Measurements from ENCODE around the gene GPR15LG. TPM values are rescaled to one million over a fixed set of nuclear protein-coding genes. Genes with fewer than 3 reads are reported as not detected.

GPR15LG gene
- total RNA-seq, 1 experiment from 2014 or later: not detected

GRCh38 chr10:84139126-84140035 is 34.2 kb upstream of the GPR15LG start, which contains the start of gene GHITM:
Gene GHITM (plus strand): TSS chr10:84139509. CDS start chr10:84141501, 1,992 bp downstream.
- no TSS peak for BruUV-seq (replicated peaks)
- Mint-ChIP-seq H3K9me3 (ENCODE audit: unreplicated experiment) (peaks cover 8% of the 10 kb centered on the region), H3K4me3 (ENCODE audit: unreplicated experiment) (peak within 1 kb of the TSS; percentile 92), H3K27me3 (ENCODE audit: insufficient read depth, unreplicated experiment) (no peaks in the 10 kb centered on the region), H3K36me3 (ENCODE audit: insufficient read depth, unreplicated experiment) (peaks cover 41% of the 10 kb centered on the region), H3K4me1 (ENCODE audit: low read depth, unreplicated experiment) (peaks cover 36% of the 10 kb centered on the region), H3K27ac (ENCODE audit: unreplicated experiment) (peak within 1 kb of the TSS; percentile 98)
- Histone ChIP-seq H3K4me3 (ENCODE audit: low read depth, low read length) (peak within 1 kb of the TSS; percentile 89), H3K4me1 (peaks cover 26% of the 10 kb centered on the region), H3K9me3 (no peaks in the 10 kb centered on the region), H3K36me3 (ENCODE audit: control insufficient read depth, insufficient read depth, low read length) (no peaks in the 10 kb centered on the region; the same call in 1 of the 2 replicates), H3K27me3 (replicated peaks; ENCODE audit: control insufficient read depth, insufficient read depth, low read length) (no peaks in the 10 kb centered on the region)
- CTCF ChIA-PET: no interaction called here
- TF ChIP-seq CTCF (IDR thresholded peaks at IDR 0.05; ENCODE audit: insufficient read depth in 1 of 2, low read depth in 1 of 2, low read length in 1 of 2, severe bottlenecking in 1 of 2, unreplicated experiment in 1 of 2): peak; percentile 49 to 51
- DNase-seq: peak; percentile 98 to 99
- POLR2A ChIA-PET: interaction anchor here (0.6 kb wide), 1 partner anchor 113 kb away, joined by 7 read pairs; no protein-coding TSS in a partner anchor
- intact Hi-C loops (cut with micrococcal nuclease; ENCODE audit: unreplicated experiment): no loop called here

- peak in 1 of 2 experiments; percentile 3 for TF ChIP-seq CTCF (IDR thresholded peaks at IDR 0.05; ENCODE audit: insufficient read depth in 1 of 2, low read depth in 1 of 2, low read length in 1 of 2, severe bottlenecking in 1 of 2, unreplicated experiment in 1 of 2)
- Histone ChIP-seq H3K36me3 (ENCODE audit: control insufficient read depth, insufficient read depth, low read length) (no peaks in the 10 kb centered on the region; the same call in 1 of the 2 replicates), H3K9me3 (no peaks in the 10 kb centered on the region), H3K4me3 (ENCODE audit: low read depth, low read length) (peak overlapping the region; percentile 89), H3K4me1 (peaks cover 26% of the 10 kb centered on the region), H3K27me3 (replicated peaks; ENCODE audit: control insufficient read depth, insufficient read depth, low read length) (no peaks in the 10 kb centered on the region)
- peak; percentile 45 to 56 for DNase-seq
- H3K4me1 Mint-ChIP-seq (ENCODE audit: low read depth, unreplicated experiment): peaks cover 36% of the 10 kb centered on the region
- peak overlapping the region; percentile 98 for H3K27ac Mint-ChIP-seq (ENCODE audit: unreplicated experiment)
- intact Hi-C loops (cut with micrococcal nuclease; ENCODE audit: unreplicated experiment): no loop called here
- peaks cover 48% of the 10 kb centered on the region for H3K36me3 Mint-ChIP-seq (ENCODE audit: insufficient read depth, unreplicated experiment)
- BruUV-seq (replicated peaks): TSS peak; percentile 64
- POLR2A ChIA-PET: interaction anchor here (0.7 kb wide), 1 partner anchor 9 kb away, joined by 3 read pairs; no protein-coding TSS in a partner anchor
- no peaks in the 10 kb centered on the region for H3K27me3 Mint-ChIP-seq (ENCODE audit: insufficient read depth, unreplicated experiment)
- peaks cover 8% of the 10 kb centered on the region for H3K9me3 Mint-ChIP-seq (ENCODE audit: unreplicated experiment)
- CTCF ChIA-PET: no interaction called here
- peak overlapping the region; percentile 92 for H3K4me3 Mint-ChIP-seq (ENCODE audit: unreplicated experiment)
Observed at GRCh38 chr10:84140036-84140379, 33.6 kb upstream of the GPR15LG start.

- H3K4me1 ChIP-seq: no peaks in the 10 kb centered on the region
- TF ChIP-seq CTCF (IDR thresholded peaks at IDR 0.05; ENCODE audit: insufficient read depth in 1 of 2, low read depth in 1 of 2, low read length in 1 of 2, severe bottlenecking in 1 of 2, unreplicated experiment in 1 of 2): no peak
- BruUV-seq (replicated peaks): no TSS peak
- no peaks in the 10 kb centered on the region for H3K9me3 ChIP-seq
- no peak for DNase-seq
- ChIA-PET POLR2A (no interaction called here), CTCF (interaction anchor here (0.5 to 1.1 kb wide), 4 partner anchors 18 to 181 kb away, joined by 3 read pairs; no protein-coding TSS in a partner anchor)
- intact Hi-C loops (cut with micrococcal nuclease; ENCODE audit: unreplicated experiment): no loop called here
- Mint-ChIP-seq H3K9me3 (ENCODE audit: unreplicated experiment) (no peaks in the 10 kb centered on the region), H3K36me3 (ENCODE audit: insufficient read depth, unreplicated experiment) (peaks cover 76% of the 10 kb centered on the region), H3K27me3 (ENCODE audit: insufficient read depth, unreplicated experiment) (no peaks in the 10 kb centered on the region), H3K4me3 (ENCODE audit: unreplicated experiment) (no peak overlapping the region), H3K27ac (ENCODE audit: unreplicated experiment) (no peak overlapping the region), H3K4me1 (ENCODE audit: low read depth, unreplicated experiment) (no peaks in the 10 kb centered on the region)
- H3K36me3 ChIP-seq (ENCODE audit: control insufficient read depth, insufficient read depth, low read length): peaks cover 4% of the 10 kb centered on the region
- H3K27me3 ChIP-seq (replicated peaks; ENCODE audit: control insufficient read depth, insufficient read depth, low read length): no peaks in the 10 kb centered on the region
- H3K4me3 ChIP-seq (ENCODE audit: low read depth, low read length): no peak overlapping the region
Observed at GRCh38 chr10:84147347-84147746, 26.3 kb upstream of the GPR15LG start.
